SK-N-SH (cell line): Measurements from ENCODE around the gene CIITA. TPM values are rescaled to one million over a fixed set of nuclear protein-coding genes. Genes with fewer than 3 reads are reported as not detected.

Experiments used
- CTCF ChIA-PET: fragments of 300-600, 350-600 bp; formaldehyde crosslinking; extraction: SDS; loops from one replicate; lab custom pipeline; 2021; lab: Yijun Ruan, JAX
- POLR2A ChIA-PET: fragments of 350-600 bp; sonication (Branson Sonifier 250); formaldehyde crosslinking; extraction: SDS; loops from one replicate; lab custom pipeline; 2020; ENCODE audit warnings: antibody characterized with exemption, inconsistent platforms; lab: Yijun Ruan, JAX
- DNase-seq: peaks from one replicate; pipeline ENCODE4 v3.0.0; 2012
- H2AFZ ChIP-seq: fragments of 200-600 bp; sonication (generic); 2 replicates; pipeline ENCODE4 v1.8.1; 2016; ENCODE audit warnings: antibody characterized with exemption, mild to moderate bottlenecking, low read depth
- H3F3A ChIP-seq: fragments of 200-600 bp; sonication (generic); replicated peaks from 2 replicates; pipeline ENCODE3; 2016; ENCODE audit warnings: antibody characterized with exemption, mild to moderate bottlenecking; ENCODE audit not compliant: insufficient read depth
- H3K27ac ChIP-seq, 2 experiments: fragments of 200-500 bp in 1 of 2; fragments of 200-600 bp in 1 of 2; sonication (Bioruptor generic) in 1 of 2; sonication (generic), shearing (Covaris generic) in 1 of 2; 2 replicates each; pipeline versions ENCODE4 v1.5.1 to v1.6.1; 2014 to 2016; ENCODE audit warnings: low read depth in 2 of 2, inconsistent platforms in 1 of 2, low read length in 1 of 2, mild to moderate bottlenecking in 1 of 2, mixed read lengths in 1 of 2
- H3K27me3 ChIP-seq: fragments of 200-600 bp; sonication (generic), shearing (Covaris generic); 2 replicates; pipeline ENCODE4 v1.6.1; 2016; ENCODE audit warnings: mixed run types; ENCODE audit not compliant: insufficient read depth
- H3K36me3 ChIP-seq, 2 experiments: fragments of 200-500 bp in 1 of 2; fragments of 200-600 bp in 1 of 2; sonication (Bioruptor generic) in 1 of 2; sonication (generic) in 1 of 2; replicated peaks in 1 of 2; 2 replicates each; pipeline versions ENCODE3 to v1.5.1; 2014 to 2016; ENCODE audit warnings: low read length in 1 of 2, mild to moderate bottlenecking in 1 of 2; ENCODE audit not compliant: insufficient read depth in 2 of 2, control insufficient read depth in 1 of 2
- H3K4me1 ChIP-seq, 2 experiments: fragments of 200-500 bp in 1 of 2; fragments of 200-600 bp in 1 of 2; sonication (Bioruptor generic) in 1 of 2; sonication (generic), shearing (Covaris generic) in 1 of 2; 2 replicates each; pipeline versions ENCODE4 v1.5.1 to v1.6.1; 2014 to 2016; ENCODE audit warnings: low read depth in 1 of 2, low read length in 1 of 2, mixed run types in 1 of 2; ENCODE audit not compliant: insufficient read depth in 2 of 2, control insufficient read depth in 1 of 2
- H3K4me2 ChIP-seq: fragments of 200-600 bp; sonication (generic), shearing (Covaris generic); 2 replicates; pipeline ENCODE4 v1.6.1; 2017; ENCODE audit warnings: mixed run types
- H3K4me3 ChIP-seq, 2 experiments: fragments of 200-500 bp in 1 of 2; fragments of 200-600 bp in 1 of 2; sonication (Bioruptor generic) in 1 of 2; sonication (generic), shearing (Covaris generic) in 1 of 2; 2 replicates each; pipeline versions ENCODE4 v1.5.1 to v1.8.1; 2014 to 2016; ENCODE audit warnings: low read depth in 2 of 2, inconsistent platforms in 1 of 2, low read length in 1 of 2, mild to moderate bottlenecking in 1 of 2, mixed read lengths in 1 of 2, moderate library complexity in 1 of 2
- H3K79me2 ChIP-seq: fragments of 200-600 bp; sonication (generic); 2 replicates; pipeline ENCODE4 v1.8.1; 2017; ENCODE audit warnings: mild to moderate bottlenecking; ENCODE audit not compliant: insufficient read depth
- H3K9ac ChIP-seq: fragments of 200-600 bp; sonication (generic); 2 replicates; pipeline ENCODE4 v1.6.1; 2017; ENCODE audit warnings: mixed run types
- H3K9me2 ChIP-seq: fragments of 200-600 bp; sonication (generic); 2 replicates; pipeline ENCODE4 v1.6.1; 2017; ENCODE audit warnings: mixed run types
- H3K9me3 ChIP-seq: fragments of 200-600 bp; sonication (generic); 2 replicates; pipeline ENCODE4 v1.6.1; 2017; ENCODE audit warnings: mixed run types, mild to moderate bottlenecking, moderate library complexity
- H4K20me1 ChIP-seq: fragments of 200-600 bp; sonication (generic); 2 replicates; pipeline ENCODE4 v1.6.1; 2017; ENCODE audit warnings: mild to moderate bottlenecking, mixed run types; ENCODE audit not compliant: insufficient read depth
- EZH2phosphoT487 ChIP-seq: fragments of 200-600 bp; sonication (generic); IDR thresholded peaks from 2 replicates; pipeline ENCODE4 v1.6.1; 2017; ENCODE audit warnings: low read depth, mixed run types, mild to moderate bottlenecking, antibody characterized with exemption, moderate library complexity, borderline replicate concordance
- JUND ChIP-seq: IDR thresholded peaks from 2 replicates; pipeline ENCODE4 v1.4.0; 2012
- MXI1 ChIP-seq: IDR thresholded peaks from 2 replicates; pipeline ENCODE4 v1.6.1; 2012; ENCODE audit warnings: mild to moderate bottlenecking, low read depth, low read length, improper control_type of control experiment
- NFIC ChIP-seq: IDR thresholded peaks from 2 replicates; pipeline ENCODE4 v1.4.0; 2012; ENCODE audit warnings: borderline replicate concordance
- RAD21 ChIP-seq: IDR thresholded peaks from 2 replicates; pipeline ENCODE4 v1.6.1; 2012; ENCODE audit warnings: mild to moderate bottlenecking, low read length
- RFX5 ChIP-seq: IDR thresholded peaks from 2 replicates; pipeline ENCODE4 v1.6.1; 2012; ENCODE audit warnings: mild to moderate bottlenecking, improper control_type of control experiment, low read length
- RXRA ChIP-seq: IDR thresholded peaks from 2 replicates; pipeline ENCODE4 v1.4.0; 2012; ENCODE audit warnings: low read depth, mild to moderate bottlenecking, borderline replicate concordance
- TCF12 ChIP-seq: IDR thresholded peaks from 2 replicates; pipeline ENCODE4 v1.4.0; 2012
- WGBS: methylation state at CpG from one replicate; pipeline ENCODE4 v1.1.6; 2017; ENCODE audit warnings: low lambda C conversion rate; 5-methylcytosine and 5-hydroxymethylcytosine counted together
- polyA plus RNA-seq, 3 experiments: library from polyadenylated mRNA; depleted of rRNA; stranded (reverse); fragments of >200 nt; gene quantifications; 2 replicates each; pipeline ENCODE4 v1.2.3, GENCODE V29; 2012
- TF ChIP-seq, protein P1 (sequence below): fragments of 150-350 bp; IDR thresholded peaks from 2 replicates; pipeline ENCODE4 v1.6.1; 2016; ENCODE audit warnings: mild to moderate bottlenecking, low read depth, low read length
- TF ChIP-seq, protein P2 (sequence below): IDR thresholded peaks from 2 replicates; pipeline ENCODE4 v1.4.0; 2012; ENCODE audit warnings: low read depth
- TF ChIP-seq, protein P3 (sequence below): fragments of 200-600 bp; sonication (generic); IDR thresholded peaks from 2 replicates; pipeline ENCODE4 v1.6.1; 2017; ENCODE audit warnings: antibody characterized with exemption, mild to moderate bottlenecking, moderate library complexity

CIITA gene
- polyA plus RNA-seq, 1 of the 3 experiments (the other 2 are of a cell fraction): 0.23 TPM

DNA sequence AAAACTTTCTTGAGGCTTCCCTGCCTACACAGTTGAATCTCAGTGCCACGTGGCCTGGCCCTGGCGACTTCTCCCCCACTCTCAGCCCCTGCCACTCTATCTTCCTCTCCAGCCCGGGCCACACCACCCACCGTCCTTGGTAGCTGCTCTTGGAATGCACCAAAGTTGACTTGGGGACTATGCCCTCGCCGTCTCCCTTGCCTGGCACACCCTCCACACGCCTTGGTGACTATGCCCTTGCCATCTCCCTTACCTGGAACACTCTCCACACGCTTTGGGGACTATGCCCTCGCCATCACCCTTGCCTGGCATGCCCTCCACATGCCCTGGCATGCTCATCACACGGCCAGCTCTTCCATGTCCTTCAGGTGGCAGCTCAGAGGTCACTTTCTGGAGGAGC lies 42.9 kb upstream of the CIITA start:
- H3K9ac ChIP-seq: no peak overlapping the region
- no peaks in the 10 kb centered on the region for H4K20me1 ChIP-seq
- 53% methylated on average over 9 of the region's 10 CpGs for WGBS

DNA sequence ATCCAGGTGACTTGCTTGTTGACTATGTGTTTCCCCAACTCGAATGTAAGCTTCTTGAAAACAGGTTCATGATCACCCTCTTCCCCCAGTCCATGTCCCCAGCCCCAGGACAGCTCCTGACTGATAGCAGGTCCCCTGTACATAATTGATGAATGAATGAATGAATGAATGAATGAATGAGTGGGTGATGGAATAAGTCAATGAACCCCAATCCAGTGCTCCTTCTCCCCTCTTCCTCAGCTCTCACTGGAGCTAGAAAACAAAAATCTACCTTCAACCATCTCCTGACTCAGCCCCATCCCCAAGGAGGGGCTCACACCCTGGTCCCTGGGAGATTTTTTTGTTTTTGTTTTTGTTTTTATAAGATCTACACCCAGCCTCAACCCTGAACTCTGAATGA lies 42.2 kb upstream of the CIITA start:
- Histone ChIP-seq H3K27ac (no peak overlapping the region), H3K79me2 (no peaks in the 10 kb centered on the region), H4K20me1 (no peaks in the 10 kb centered on the region), H3K4me2 (no peak overlapping the region), H3K27me3 (no peaks in the 10 kb centered on the region; the same call in 1 of the 2 replicates), H3K9me2 (no peaks in the 10 kb centered on the region), H3K36me3 (no peaks in the 10 kb centered on the region), H2AFZ (no peak overlapping the region), H3F3A (no peaks in the 10 kb centered on the region), H3K9me3 (no peaks in the 10 kb centered on the region), H3K4me1 (no peaks in the 10 kb centered on the region; a peak in 1 of 4 replicates), H3K4me3 (no peak overlapping the region), H3K9ac (no peak overlapping the region)
- ChIA-PET POLR2A (no interaction called here), CTCF (no interaction called here)
- no peak for DNase-seq
- WGBS: 31% methylated on average over 1 of the region's 1 CpG
- no peak for TF ChIP-seq EZH2phosphoT487
- no peak for TF ChIP-seq RFX5
- TF ChIP-seq MXI1: no peak
- no peak for TF ChIP-seq NFIC
- no peak for TF ChIP-seq RXRA
- no peak for TF ChIP-seq TCF12
- TF ChIP-seq RAD21: no peak
- TF ChIP-seq JUND: no peak

More for the DNA sequence above, 42.9 kb upstream of the CIITA start:
- Histone ChIP-seq H3K9me2 (no peaks in the 10 kb centered on the region), H3K4me2 (no peak overlapping the region), H2AFZ (no peak overlapping the region), H3F3A (no peaks in the 10 kb centered on the region), H3K4me3 (no peak overlapping the region), H3K36me3 (no peaks in the 10 kb centered on the region), H3K4me1 (peaks cover 0 to 4% of the 10 kb centered on the region in 2 experiments; a peak in 1 of 4 replicates), H3K9me3 (no peaks in the 10 kb centered on the region), H3K27ac (no peak overlapping the region), H3K79me2 (no peaks in the 10 kb centered on the region), H3K27me3 (no peaks in the 10 kb centered on the region; the same call in 1 of the 2 replicates)
- ChIA-PET CTCF (no interaction called here), POLR2A (no interaction called here)
- TF ChIP-seq, protein P1, sequence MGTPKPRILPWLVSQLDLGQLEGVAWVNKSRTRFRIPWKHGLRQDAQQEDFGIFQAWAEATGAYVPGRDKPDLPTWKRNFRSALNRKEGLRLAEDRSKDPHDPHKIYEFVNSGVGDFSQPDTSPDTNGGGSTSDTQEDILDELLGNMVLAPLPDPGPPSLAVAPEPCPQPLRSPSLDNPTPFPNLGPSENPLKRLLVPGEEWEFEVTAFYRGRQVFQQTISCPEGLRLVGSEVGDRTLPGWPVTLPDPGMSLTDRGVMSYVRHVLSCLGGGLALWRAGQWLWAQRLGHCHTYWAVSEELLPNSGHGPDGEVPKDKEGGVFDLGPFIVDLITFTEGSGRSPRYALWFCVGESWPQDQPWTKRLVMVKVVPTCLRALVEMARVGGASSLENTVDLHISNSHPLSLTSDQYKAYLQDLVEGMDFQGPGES: no peak
- no peak for TF ChIP-seq JUND
- TF ChIP-seq, protein P2, sequence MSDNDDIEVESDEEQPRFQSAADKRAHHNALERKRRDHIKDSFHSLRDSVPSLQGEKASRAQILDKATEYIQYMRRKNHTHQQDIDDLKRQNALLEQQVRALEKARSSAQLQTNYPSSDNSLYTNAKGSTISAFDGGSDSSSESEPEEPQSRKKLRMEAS: no peak
- TF ChIP-seq, protein P3, sequence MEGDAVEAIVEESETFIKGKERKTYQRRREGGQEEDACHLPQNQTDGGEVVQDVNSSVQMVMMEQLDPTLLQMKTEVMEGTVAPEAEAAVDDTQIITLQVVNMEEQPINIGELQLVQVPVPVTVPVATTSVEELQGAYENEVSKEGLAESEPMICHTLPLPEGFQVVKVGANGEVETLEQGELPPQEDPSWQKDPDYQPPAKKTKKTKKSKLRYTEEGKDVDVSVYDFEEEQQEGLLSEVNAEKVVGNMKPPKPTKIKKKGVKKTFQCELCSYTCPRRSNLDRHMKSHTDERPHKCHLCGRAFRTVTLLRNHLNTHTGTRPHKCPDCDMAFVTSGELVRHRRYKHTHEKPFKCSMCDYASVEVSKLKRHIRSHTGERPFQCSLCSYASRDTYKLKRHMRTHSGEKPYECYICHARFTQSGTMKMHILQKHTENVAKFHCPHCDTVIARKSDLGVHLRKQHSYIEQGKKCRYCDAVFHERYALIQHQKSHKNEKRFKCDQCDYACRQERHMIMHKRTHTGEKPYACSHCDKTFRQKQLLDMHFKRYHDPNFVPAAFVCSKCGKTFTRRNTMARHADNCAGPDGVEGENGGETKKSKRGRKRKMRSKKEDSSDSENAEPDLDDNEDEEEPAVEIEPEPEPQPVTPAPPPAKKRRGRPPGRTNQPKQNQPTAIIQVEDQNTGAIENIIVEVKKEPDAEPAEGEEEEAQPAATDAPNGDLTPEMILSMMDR: no peak
- no peak for DNase-seq
